NT2/D1 (cell line): ENCODE results near the gene APOB.

Experiments used
- SUZ12 ChIP-seq: IDR thresholded peaks from 2 replicates; pipeline ENCODE4 v1.6.1; 2011; ENCODE audit not compliant: insufficient read length, insufficient read depth; ENCODE audit errors: extremely low read depth
- YY1 ChIP-seq: IDR thresholded peaks from 2 replicates; pipeline ENCODE4 v1.6.1; 2011; ENCODE audit not compliant: insufficient read length, insufficient read depth

- no peak for TF ChIP-seq YY1
- no peak for TF ChIP-seq SUZ12
Observed at GRCh38 chr2:21034156-21034971, 9.5 kb downstream of the APOB start.
